NOMO-1 (cell line): ENCODE measurements around the gene HBEGF.

Experiments
- DNase-seq, 2 experiments: peaks; one replicate each; lab custom pipeline; 2025; ENCODE audit not compliant: unreplicated experiment in 2 of 2; lab: John Stamatoyannopoulos, UW

HBEGF gene

GRCh38 chr5:140346348-140347221 is at the start of gene HBEGF:
Gene HBEGF (minus strand): TSS chr5:140346603. CDS start chr5:140346328, 275 bp downstream.
- peak; percentile 60 to 66 for DNase-seq

GRCh38 chr5:140393738-140394137 is 47.3 kb upstream of the HBEGF start:
- no peak for DNase-seq

GRCh38 chr5:140391732-140392131 is 45.3 kb upstream of the HBEGF start:
- no peak for DNase-seq

- DNase-seq = peak; percentile 61 to 73
These were observed 44.9 kb upstream of the HBEGF start for GRCh38 chr5:140391312-140391711.

GRCh38 chr5:140388052-140388451 is 41.6 kb upstream of the HBEGF start:
- DNase-seq = no peak

- DNase-seq = no peak
These were observed 36.9 kb upstream of the HBEGF start for GRCh38 chr5:140383300-140383699.

- no peak for DNase-seq
These were observed 36.5 kb upstream of the HBEGF start for GRCh38 chr5:140382866-140383265.

GRCh38 chr5:140381972-140382371 is 35.6 kb upstream of the HBEGF start:
- DNase-seq = no peak

- no peak for DNase-seq
These were observed 34.9 kb upstream of the HBEGF start for GRCh38 chr5:140381351-140381750.

GRCh38 chr5:140372971-140373487 is 26.6 kb upstream of the HBEGF start:
- DNase-seq = no peak

GRCh38 chr5:140371356-140372151 is 25.2 kb upstream of the HBEGF start:
- DNase-seq = peak in 1 of 2 experiments; percentile 8

GRCh38 chr5:140367256-140368013 is 21.0 kb upstream of the HBEGF start:
- no peak for DNase-seq

- no peak for DNase-seq
These were observed 20.3 kb upstream of the HBEGF start for GRCh38 chr5:140366589-140367255.

- no peak for DNase-seq
These were observed 19.5 kb upstream of the HBEGF start for GRCh38 chr5:140365941-140366340.

GRCh38 chr5:140365282-140365681 is 18.9 kb upstream of the HBEGF start:
- DNase-seq = no peak

- DNase-seq = no peak
These were observed 18.0 kb upstream of the HBEGF start for GRCh38 chr5:140364472-140364765.

GRCh38 chr5:140363631-140364471 is 17.4 kb upstream of the HBEGF start:
- no peak for DNase-seq

- peak; percentile 39 for DNase-seq
These were observed 16.6 kb upstream of the HBEGF start for GRCh38 chr5:140362875-140363630.

GRCh38 chr5:140362311-140362710 is 15.9 kb upstream of the HBEGF start:
- no peak for DNase-seq
